ENCODE measurements around the gene MALL.
"Not testable (repeated sequence)": the region's sequence is repeated elsewhere in the genome, so short reads cannot be mapped to it uniquely, and the experiment has no call there.

MALL gene

DNA sequence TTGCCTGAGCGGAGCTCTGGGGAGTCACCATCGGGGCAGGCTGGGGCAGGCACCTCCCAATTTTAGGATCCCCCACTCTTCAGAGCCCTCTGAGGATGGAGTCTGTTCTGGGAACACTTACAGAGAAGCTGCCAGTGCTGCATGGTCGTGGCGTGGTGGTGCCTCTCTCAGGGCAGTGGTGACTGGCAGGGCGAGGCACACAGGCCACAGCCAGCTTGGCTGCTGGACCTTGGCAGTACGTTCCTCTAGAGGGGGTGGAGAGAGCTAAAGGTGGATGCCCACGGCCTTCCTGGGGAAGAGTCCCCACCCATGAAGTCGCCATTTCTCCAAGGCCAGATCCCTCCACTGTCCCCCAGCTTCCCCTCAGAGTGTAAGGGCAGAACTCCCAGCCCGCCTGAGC, 78.3 kb downstream of the MALL start:
- not testable (repeated sequence) for H4K20me1 ChIP-seq, H3K27ac ChIP-seq, H3K27me3 ChIP-seq, H3K9me3 ChIP-seq, H3K4me2 ChIP-seq, H3K4me1 ChIP-seq, H3K36me3 ChIP-seq, H3K9ac ChIP-seq, H3K4me3 ChIP-seq

DNA sequence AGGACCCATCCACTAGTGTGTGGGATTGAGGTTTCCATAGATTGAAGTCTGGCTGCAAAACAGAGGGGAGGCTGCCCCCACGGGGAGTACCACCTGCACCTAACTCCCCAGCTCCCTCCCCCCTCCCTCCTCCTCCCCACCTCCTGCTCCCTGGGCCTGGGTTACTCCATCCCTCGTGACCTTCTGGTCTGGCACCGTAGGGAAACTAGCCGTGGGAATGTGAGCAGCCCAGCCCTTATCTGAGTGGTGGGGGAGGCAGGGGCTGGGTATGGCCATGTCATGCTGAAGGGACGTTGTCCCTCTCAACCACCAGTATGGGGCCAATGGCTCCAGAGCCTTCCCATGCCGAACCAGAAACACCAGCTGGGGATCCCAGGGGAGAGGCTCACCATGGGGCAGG, 80.2 kb downstream of the MALL start:
- not testable (repeated sequence) for H4K20me1 ChIP-seq, H3K4me3 ChIP-seq, H3K9me3 ChIP-seq, H3K9ac ChIP-seq, H3K27me3 ChIP-seq, H3K4me1 ChIP-seq, H3K36me3 ChIP-seq, H3K4me2 ChIP-seq, H3K27ac ChIP-seq

DNA sequence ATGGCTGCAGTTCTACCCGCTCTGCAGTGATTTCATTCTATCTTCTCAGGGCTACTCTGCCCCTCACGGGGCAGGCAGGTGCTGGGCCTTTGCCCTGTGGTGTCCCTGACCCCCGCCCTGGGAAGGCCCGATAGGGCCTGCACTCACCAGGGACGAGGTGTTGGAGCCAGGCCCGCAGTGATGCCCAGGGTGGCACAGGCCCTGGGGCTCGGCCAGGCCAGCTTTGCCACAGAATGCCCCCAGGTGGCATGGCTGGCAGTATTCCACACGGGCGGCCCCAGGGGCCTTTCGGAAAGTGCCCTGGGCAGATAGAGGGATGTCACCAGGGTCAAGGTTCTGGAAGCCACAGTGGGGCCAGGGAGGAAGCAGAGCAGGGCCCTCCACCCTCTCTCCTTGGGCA, 80.7 kb downstream of the MALL start:
- H3K4me1 ChIP-seq, H3K36me3 ChIP-seq, H3K4me2 ChIP-seq, H3K27ac ChIP-seq, H3K27me3 ChIP-seq, H4K20me1 ChIP-seq, H3K4me3 ChIP-seq, H3K9ac ChIP-seq, H3K9me3 ChIP-seq: not testable (repeated sequence)

All from BLaER1 (cell line).